WTC11 (cell line): Measurements from ENCODE around the gene FAM227B.

Source experiments
- CREB1 ChIP-seq: sonication (generic); formaldehyde crosslinking; IDR thresholded peaks from 2 replicates; pipeline ENCODE4 v1.8.0; 2023; ENCODE audit warnings: mild to moderate bottlenecking, missing genetic modification reagents
- GABPB1 ChIP-seq: sonication (generic); formaldehyde crosslinking; IDR thresholded peaks from 2 replicates; pipeline ENCODE4 v1.8.1; 2023; ENCODE audit warnings: mild to moderate bottlenecking, missing genetic modification reagents
- MXD4 ChIP-seq: fragments of 250-450 bp; sonication (Bioruptor Pico); IDR thresholded peaks from 2 replicates; pipeline ENCODE4 v1.8.0; 2021; ENCODE audit warnings: mild to moderate bottlenecking, moderate library complexity, borderline replicate concordance
- NR2C2 ChIP-seq: sonication (generic); formaldehyde crosslinking; IDR thresholded peaks from 2 replicates; pipeline ENCODE4 v1.8.0; 2022; ENCODE audit warnings: mild to moderate bottlenecking, missing genetic modification reagents
- TEAD4 ChIP-seq: sonication (generic); formaldehyde crosslinking; IDR thresholded peaks from 2 replicates; pipeline ENCODE4 v1.8.0; 2022; ENCODE audit warnings: mild to moderate bottlenecking, missing genetic modification reagents
- TF ChIP-seq, protein P1 (sequence below): fragments of 200-600 bp; IDR thresholded peaks from 2 replicates; pipeline ENCODE4 v1.8.0; 2022; ENCODE audit warnings: antibody characterized with exemption
- TF ChIP-seq, protein P2 (sequence below): sonication (generic); formaldehyde crosslinking; IDR thresholded peaks from 2 replicates; pipeline ENCODE4 v1.8.1; 2022; ENCODE audit warnings: missing genetic modification reagents, borderline replicate concordance
- TF ChIP-seq, protein P3 (sequence below): sonication (generic); formaldehyde crosslinking; IDR thresholded peaks from 2 replicates; pipeline ENCODE4 v1.8.1; 2023; ENCODE audit warnings: mild to moderate bottlenecking, missing genetic modification reagents, moderate library complexity
- TF ChIP-seq, protein P4 (sequence below): sonication (generic); formaldehyde crosslinking; IDR thresholded peaks from 2 replicates; pipeline ENCODE4 v1.8.1; 2023; ENCODE audit warnings: mild to moderate bottlenecking, missing genetic modification reagents
- TF ChIP-seq, protein P5 (sequence below): sonication (generic); formaldehyde crosslinking; IDR thresholded peaks from 2 replicates; pipeline ENCODE4 v1.8.1; 2022; ENCODE audit warnings: low read depth, mild to moderate bottlenecking, moderate library complexity, missing genetic modification reagents, borderline replicate concordance

DNA sequence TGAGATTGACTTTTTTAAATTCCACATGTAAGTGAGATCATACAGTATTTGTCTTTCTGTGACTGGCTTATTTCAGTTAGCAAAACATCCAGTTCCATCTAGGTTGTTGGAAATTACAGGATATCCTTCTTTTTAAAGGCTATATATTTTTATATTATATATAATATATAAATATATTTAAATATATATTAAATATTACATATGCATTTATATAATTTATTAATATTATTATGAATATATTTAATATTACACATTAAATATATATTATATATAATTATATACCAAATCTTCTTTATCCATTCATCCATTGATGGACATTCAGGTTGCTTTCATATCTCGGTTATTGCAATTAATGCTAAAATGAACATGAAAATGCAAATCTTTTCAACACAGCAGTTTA is 49.9 kb downstream of the FAM227B start:
- TF ChIP-seq, protein P1, sequence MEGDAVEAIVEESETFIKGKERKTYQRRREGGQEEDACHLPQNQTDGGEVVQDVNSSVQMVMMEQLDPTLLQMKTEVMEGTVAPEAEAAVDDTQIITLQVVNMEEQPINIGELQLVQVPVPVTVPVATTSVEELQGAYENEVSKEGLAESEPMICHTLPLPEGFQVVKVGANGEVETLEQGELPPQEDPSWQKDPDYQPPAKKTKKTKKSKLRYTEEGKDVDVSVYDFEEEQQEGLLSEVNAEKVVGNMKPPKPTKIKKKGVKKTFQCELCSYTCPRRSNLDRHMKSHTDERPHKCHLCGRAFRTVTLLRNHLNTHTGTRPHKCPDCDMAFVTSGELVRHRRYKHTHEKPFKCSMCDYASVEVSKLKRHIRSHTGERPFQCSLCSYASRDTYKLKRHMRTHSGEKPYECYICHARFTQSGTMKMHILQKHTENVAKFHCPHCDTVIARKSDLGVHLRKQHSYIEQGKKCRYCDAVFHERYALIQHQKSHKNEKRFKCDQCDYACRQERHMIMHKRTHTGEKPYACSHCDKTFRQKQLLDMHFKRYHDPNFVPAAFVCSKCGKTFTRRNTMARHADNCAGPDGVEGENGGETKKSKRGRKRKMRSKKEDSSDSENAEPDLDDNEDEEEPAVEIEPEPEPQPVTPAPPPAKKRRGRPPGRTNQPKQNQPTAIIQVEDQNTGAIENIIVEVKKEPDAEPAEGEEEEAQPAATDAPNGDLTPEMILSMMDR, result no peak
- TF ChIP-seq, protein P2, sequence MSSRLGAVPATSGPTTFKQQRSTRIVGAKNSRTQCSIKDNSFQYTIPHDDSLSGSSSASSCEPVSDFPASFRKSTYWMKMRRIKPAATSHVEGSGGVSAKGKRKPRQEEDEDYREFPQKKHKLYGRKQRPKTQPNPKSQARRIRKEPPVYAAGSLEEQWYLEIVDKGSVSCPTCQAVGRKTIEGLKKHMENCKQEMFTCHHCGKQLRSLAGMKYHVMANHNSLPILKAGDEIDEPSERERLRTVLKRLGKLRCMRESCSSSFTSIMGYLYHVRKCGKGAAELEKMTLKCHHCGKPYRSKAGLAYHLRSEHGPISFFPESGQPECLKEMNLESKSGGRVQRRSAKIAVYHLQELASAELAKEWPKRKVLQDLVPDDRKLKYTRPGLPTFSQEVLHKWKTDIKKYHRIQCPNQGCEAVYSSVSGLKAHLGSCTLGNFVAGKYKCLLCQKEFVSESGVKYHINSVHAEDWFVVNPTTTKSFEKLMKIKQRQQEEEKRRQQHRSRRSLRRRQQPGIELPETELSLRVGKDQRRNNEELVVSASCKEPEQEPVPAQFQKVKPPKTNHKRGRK (CRISPR knock-in tag), result no peak
- no peak for TF ChIP-seq MXD4
- TF ChIP-seq, protein P3, sequence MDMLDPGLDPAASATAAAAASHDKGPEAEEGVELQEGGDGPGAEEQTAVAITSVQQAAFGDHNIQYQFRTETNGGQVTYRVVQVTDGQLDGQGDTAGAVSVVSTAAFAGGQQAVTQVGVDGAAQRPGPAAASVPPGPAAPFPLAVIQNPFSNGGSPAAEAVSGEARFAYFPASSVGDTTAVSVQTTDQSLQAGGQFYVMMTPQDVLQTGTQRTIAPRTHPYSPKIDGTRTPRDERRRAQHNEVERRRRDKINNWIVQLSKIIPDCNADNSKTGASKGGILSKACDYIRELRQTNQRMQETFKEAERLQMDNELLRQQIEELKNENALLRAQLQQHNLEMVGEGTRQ (CRISPR knock-in tag), result no peak
- no peak for TF ChIP-seq GABPB1 (CRISPR knock-in tag)
- no peak for TF ChIP-seq NR2C2 (CRISPR knock-in tag)
- TF ChIP-seq, protein P4, sequence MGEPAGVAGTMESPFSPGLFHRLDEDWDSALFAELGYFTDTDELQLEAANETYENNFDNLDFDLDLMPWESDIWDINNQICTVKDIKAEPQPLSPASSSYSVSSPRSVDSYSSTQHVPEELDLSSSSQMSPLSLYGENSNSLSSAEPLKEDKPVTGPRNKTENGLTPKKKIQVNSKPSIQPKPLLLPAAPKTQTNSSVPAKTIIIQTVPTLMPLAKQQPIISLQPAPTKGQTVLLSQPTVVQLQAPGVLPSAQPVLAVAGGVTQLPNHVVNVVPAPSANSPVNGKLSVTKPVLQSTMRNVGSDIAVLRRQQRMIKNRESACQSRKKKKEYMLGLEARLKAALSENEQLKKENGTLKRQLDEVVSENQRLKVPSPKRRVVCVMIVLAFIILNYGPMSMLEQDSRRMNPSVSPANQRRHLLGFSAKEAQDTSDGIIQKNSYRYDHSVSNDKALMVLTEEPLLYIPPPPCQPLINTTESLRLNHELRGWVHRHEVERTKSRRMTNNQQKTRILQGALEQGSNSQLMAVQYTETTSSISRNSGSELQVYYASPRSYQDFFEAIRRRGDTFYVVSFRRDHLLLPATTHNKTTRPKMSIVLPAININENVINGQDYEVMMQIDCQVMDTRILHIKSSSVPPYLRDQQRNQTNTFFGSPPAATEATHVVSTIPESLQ (CRISPR knock-in tag), result no peak
- no peak for TF ChIP-seq CREB1 (CRISPR knock-in tag)
- TF ChIP-seq, protein P5, sequence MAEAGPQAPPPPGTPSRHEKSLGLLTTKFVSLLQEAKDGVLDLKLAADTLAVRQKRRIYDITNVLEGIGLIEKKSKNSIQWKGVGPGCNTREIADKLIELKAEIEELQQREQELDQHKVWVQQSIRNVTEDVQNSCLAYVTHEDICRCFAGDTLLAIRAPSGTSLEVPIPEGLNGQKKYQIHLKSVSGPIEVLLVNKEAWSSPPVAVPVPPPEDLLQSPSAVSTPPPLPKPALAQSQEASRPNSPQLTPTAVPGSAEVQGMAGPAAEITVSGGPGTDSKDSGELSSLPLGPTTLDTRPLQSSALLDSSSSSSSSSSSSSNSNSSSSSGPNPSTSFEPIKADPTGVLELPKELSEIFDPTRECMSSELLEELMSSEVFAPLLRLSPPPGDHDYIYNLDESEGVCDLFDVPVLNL (CRISPR knock-in tag), result no peak
- no peak for TF ChIP-seq TEAD4 (CRISPR knock-in tag)
